Caco-2 (cell line): ENCODE data around the gene ARHGEF28. TPM values are rescaled to one million over a fixed set of nuclear protein-coding genes. Genes with fewer than 3 reads are reported as not detected.

Experiments used
- BruUV-seq: library from RNA; stranded (reverse); fragments of 400-500 nt; replicated peaks from 2 replicates; lab custom pipeline; 2021; lab: Mats Ljungman, UMichigan
- CTCF ChIA-PET: fragments of 300-600 bp; sonication (Branson Sonifier 250); formaldehyde crosslinking; loops from one replicate; lab custom pipeline; 2022; ENCODE audit warnings: antibody characterized with exemption; lab: Charles Lee
- POLR2A ChIA-PET: fragments of 300-600 bp; sonication (Branson Sonifier 250); formaldehyde crosslinking; loops from one replicate; lab custom pipeline; 2022; ENCODE audit warnings: antibody characterized with exemption; lab: Charles Lee
- DNase-seq, 2 experiments: peaks; one replicate each; pipeline versions ENCODE4 v3.0.0 to v3.0.0-alpha.2; 2020 to 2022
- H3K27me3 ChIP-seq: replicated peaks from 2 replicates; pipeline ENCODE4 v1.6.0; 2011; ENCODE audit warnings: low read length; ENCODE audit not compliant: control insufficient read depth, insufficient read depth
- H3K36me3 ChIP-seq: 2 replicates; pipeline ENCODE4 v1.5.1; 2011; ENCODE audit warnings: low read length; ENCODE audit not compliant: control insufficient read depth, insufficient read depth
- H3K4me1 ChIP-seq: fragments of 250-450 bp; sonication (Bioruptor Pico); 2 replicates; pipeline ENCODE4 v1.5.1; 2020; ENCODE audit warnings: mild to moderate bottlenecking
- H3K4me3 ChIP-seq: 2 replicates; pipeline ENCODE4 v1.5.1; 2011; ENCODE audit warnings: low read depth, mild to moderate bottlenecking, control low read depth, low read length
- H3K9me3 ChIP-seq: fragments of 250-450 bp; sonication (Bioruptor Pico); 2 replicates; pipeline ENCODE4 v1.5.1; 2020; ENCODE audit warnings: mild to moderate bottlenecking, moderate library complexity
- H3K27ac Mint-ChIP-seq: one replicate; pipeline ENCODE4 v1.8.0; 2022; ENCODE audit warnings: mixed read lengths; ENCODE audit not compliant: unreplicated experiment
- H3K27me3 Mint-ChIP-seq: one replicate; pipeline ENCODE4 v1.8.0; 2022; ENCODE audit warnings: mixed read lengths; ENCODE audit not compliant: insufficient read depth, unreplicated experiment
- H3K36me3 Mint-ChIP-seq: one replicate; pipeline ENCODE4 v1.8.0; 2022; ENCODE audit warnings: mild to moderate bottlenecking, mixed read lengths; ENCODE audit not compliant: insufficient read depth, unreplicated experiment
- H3K4me1 Mint-ChIP-seq: one replicate; pipeline ENCODE4 v1.8.0; 2022; ENCODE audit warnings: low read depth, mixed read lengths; ENCODE audit not compliant: unreplicated experiment
- H3K4me3 Mint-ChIP-seq: one replicate; pipeline ENCODE4 v1.8.0; 2022; ENCODE audit warnings: mild to moderate bottlenecking, moderate library complexity, mixed read lengths; ENCODE audit not compliant: unreplicated experiment
- H3K9me3 Mint-ChIP-seq: one replicate; pipeline ENCODE4 v1.8.0; 2022; ENCODE audit warnings: mixed read lengths; ENCODE audit not compliant: unreplicated experiment
- intact Hi-C: fragments of 100-400 bp; cut with micrococcal nuclease; formaldehyde crosslinking; loops from one replicate; pipeline ENCODE4 v1.10.0; 2022; ENCODE audit not compliant: unreplicated experiment
- total RNA-seq: library from RNA; stranded (reverse); gene quantifications from 2 replicates; pipeline ENCODE4 v1.2.3, GENCODE V29; 2022
- TF ChIP-seq, protein P1 (sequence below), 2 experiments: fragments of 200-600 bp in 1 of 2; IDR thresholded peaks; 1 replicate in 1 of 2; 2 replicates in 1 of 2; pipeline versions ENCODE4 v1.5.1 to v1.8.0; 2011 to 2022; ENCODE audit warnings: antibody characterized with exemption in 1 of 2, control low read depth in 1 of 2, inconsistent platforms in 1 of 2, low read depth in 1 of 2, low read length in 1 of 2, mild to moderate bottlenecking in 1 of 2, moderate library complexity in 1 of 2; ENCODE audit not compliant: insufficient read depth in 1 of 2, severe bottlenecking in 1 of 2, unreplicated experiment in 1 of 2

Gene ARHGEF28
- total RNA-seq, 1 experiment from 2014 or later, result 4.6 TPM

DNA sequence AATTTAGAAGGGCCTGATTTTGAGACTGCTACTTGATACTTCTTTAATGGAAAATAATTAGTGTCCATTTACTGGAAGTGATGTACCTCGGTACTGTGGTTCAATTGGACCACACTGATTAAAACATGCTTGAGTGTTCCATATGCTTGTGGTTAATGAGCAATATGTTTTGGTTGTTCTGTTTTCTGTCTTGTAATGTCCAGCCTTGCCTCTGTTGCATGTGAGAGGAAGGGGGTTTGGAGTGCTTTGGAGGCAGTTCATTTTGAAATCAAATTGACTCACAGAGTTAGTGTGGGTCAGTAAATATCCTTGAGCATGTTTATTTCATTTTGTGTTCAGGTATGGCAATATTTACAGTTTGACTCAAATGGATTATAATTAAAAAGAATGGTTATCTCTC is 334.4 kb downstream of the ARHGEF28 start:
- BruUV-seq, result no TSS peak
- DNase-seq, result no peak
- no peak overlapping the region for H3K4me3 ChIP-seq
- H3K36me3 ChIP-seq, result no peaks in the 10 kb centered on the region
- TF ChIP-seq, protein P1, sequence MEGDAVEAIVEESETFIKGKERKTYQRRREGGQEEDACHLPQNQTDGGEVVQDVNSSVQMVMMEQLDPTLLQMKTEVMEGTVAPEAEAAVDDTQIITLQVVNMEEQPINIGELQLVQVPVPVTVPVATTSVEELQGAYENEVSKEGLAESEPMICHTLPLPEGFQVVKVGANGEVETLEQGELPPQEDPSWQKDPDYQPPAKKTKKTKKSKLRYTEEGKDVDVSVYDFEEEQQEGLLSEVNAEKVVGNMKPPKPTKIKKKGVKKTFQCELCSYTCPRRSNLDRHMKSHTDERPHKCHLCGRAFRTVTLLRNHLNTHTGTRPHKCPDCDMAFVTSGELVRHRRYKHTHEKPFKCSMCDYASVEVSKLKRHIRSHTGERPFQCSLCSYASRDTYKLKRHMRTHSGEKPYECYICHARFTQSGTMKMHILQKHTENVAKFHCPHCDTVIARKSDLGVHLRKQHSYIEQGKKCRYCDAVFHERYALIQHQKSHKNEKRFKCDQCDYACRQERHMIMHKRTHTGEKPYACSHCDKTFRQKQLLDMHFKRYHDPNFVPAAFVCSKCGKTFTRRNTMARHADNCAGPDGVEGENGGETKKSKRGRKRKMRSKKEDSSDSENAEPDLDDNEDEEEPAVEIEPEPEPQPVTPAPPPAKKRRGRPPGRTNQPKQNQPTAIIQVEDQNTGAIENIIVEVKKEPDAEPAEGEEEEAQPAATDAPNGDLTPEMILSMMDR (IDR thresholded peaks at IDR 0.05; ENCODE audit: insufficient read depth in 1 of 2, low read depth in 1 of 2, low read length in 1 of 2, severe bottlenecking in 1 of 2, unreplicated experiment in 1 of 2), result no peak
- H3K9me3 ChIP-seq, result no peaks in the 10 kb centered on the region
- no peaks in the 10 kb centered on the region for H3K4me1 ChIP-seq
- Mint-ChIP-seq H3K27ac (no peak overlapping the region), H3K4me3 (no peak overlapping the region), H3K36me3 (no peaks in the 10 kb centered on the region), H3K27me3 (peaks cover 2% of the 10 kb centered on the region), H3K9me3 (no peaks in the 10 kb centered on the region), H3K4me1 (no peaks in the 10 kb centered on the region)
- H3K27me3 ChIP-seq, result no peaks in the 10 kb centered on the region
- intact Hi-C loops, result no loop called here
- CTCF ChIA-PET, result no interaction called here
- POLR2A ChIA-PET, result no interaction called here

- H3K36me3 Mint-ChIP-seq, result no peaks in the 10 kb centered on the region
- H3K9me3 Mint-ChIP-seq, result no peaks in the 10 kb centered on the region
- Histone ChIP-seq H3K9me3 (no peaks in the 10 kb centered on the region), H3K4me3 (no peak overlapping the region), H3K36me3 (no peaks in the 10 kb centered on the region), H3K27me3 (no peaks in the 10 kb centered on the region), H3K4me1 (no peaks in the 10 kb centered on the region)
- intact Hi-C loops, result no loop called here
- TF ChIP-seq, protein P1 (IDR thresholded peaks at IDR 0.05; ENCODE audit: insufficient read depth in 1 of 2, low read depth in 1 of 2, low read length in 1 of 2, severe bottlenecking in 1 of 2, unreplicated experiment in 1 of 2), result no peak
- POLR2A ChIA-PET, result no interaction called here
- no peak for DNase-seq
- no peak overlapping the region for H3K4me3 Mint-ChIP-seq
- BruUV-seq, result no TSS peak
- peaks cover 2% of the 10 kb centered on the region for H3K27me3 Mint-ChIP-seq
- CTCF ChIA-PET, result no interaction called here
- H3K4me1 Mint-ChIP-seq, result no peaks in the 10 kb centered on the region
- no peak overlapping the region for H3K27ac Mint-ChIP-seq
Observed at GRCh38 chr5:73962801-73963425, 336.9 kb downstream of the ARHGEF28 start.

- TF ChIP-seq, protein P1 (IDR thresholded peaks at IDR 0.05; ENCODE audit: insufficient read depth in 1 of 2, low read depth in 1 of 2, low read length in 1 of 2, severe bottlenecking in 1 of 2, unreplicated experiment in 1 of 2), result no peak
- Mint-ChIP-seq H3K4me1 (no peaks in the 10 kb centered on the region), H3K36me3 (no peaks in the 10 kb centered on the region), H3K9me3 (no peaks in the 10 kb centered on the region), H3K27me3 (peaks cover 2% of the 10 kb centered on the region), H3K27ac (no peak overlapping the region), H3K4me3 (no peak overlapping the region)
- intact Hi-C loops, result no loop called here
- H3K27me3 ChIP-seq, result no peaks in the 10 kb centered on the region
- no peak for DNase-seq
- ChIA-PET POLR2A (no interaction called here), CTCF (no interaction called here)
- H3K4me3 ChIP-seq, result no peak overlapping the region
- H3K36me3 ChIP-seq, result no peaks in the 10 kb centered on the region
- no peaks in the 10 kb centered on the region for H3K9me3 ChIP-seq
- H3K4me1 ChIP-seq, result no peaks in the 10 kb centered on the region
- BruUV-seq, result no TSS peak
Observed at GRCh38 chr5:73964352-73964865, 338.4 kb downstream of the ARHGEF28 start.
